ENCODE data around the gene CALM3.

The CALM3 gene

DNA sequence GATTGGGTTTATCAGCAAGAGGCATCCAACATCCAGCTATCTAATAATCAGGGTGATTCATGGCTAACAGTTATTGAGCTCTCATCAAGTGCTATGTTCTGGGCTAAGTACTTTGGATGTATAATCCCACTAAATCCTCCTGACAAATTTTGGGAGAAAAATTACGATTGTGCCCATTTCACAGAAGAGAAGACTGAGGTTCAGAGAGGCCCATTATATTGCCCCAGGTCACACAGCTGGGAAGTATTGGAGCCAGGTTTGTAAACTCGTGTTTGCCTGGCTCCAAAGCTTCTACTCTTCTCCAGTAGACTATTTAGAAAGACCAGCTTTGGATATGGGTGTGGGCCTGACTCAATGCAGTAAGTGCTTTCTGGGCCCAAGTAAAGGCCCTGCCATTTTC is 20.9 kb upstream of the CALM3 start:
- Mint-ChIP-seq H3K27ac (no peak overlapping the region), H3K4me3 (no peak overlapping the region), H3K27me3 (ENCODE audit: low read depth, poor library complexity) (peaks cover 44% of the 10 kb centered on the region), H3K36me3 (ENCODE audit: low read depth) (no peaks in the 10 kb centered on the region), H3K9me3 (peaks cover 7% of the 10 kb centered on the region), H3K4me1 (no peaks in the 10 kb centered on the region)
- DNase-seq: no peak
- TF ChIP-seq, protein P1, sequence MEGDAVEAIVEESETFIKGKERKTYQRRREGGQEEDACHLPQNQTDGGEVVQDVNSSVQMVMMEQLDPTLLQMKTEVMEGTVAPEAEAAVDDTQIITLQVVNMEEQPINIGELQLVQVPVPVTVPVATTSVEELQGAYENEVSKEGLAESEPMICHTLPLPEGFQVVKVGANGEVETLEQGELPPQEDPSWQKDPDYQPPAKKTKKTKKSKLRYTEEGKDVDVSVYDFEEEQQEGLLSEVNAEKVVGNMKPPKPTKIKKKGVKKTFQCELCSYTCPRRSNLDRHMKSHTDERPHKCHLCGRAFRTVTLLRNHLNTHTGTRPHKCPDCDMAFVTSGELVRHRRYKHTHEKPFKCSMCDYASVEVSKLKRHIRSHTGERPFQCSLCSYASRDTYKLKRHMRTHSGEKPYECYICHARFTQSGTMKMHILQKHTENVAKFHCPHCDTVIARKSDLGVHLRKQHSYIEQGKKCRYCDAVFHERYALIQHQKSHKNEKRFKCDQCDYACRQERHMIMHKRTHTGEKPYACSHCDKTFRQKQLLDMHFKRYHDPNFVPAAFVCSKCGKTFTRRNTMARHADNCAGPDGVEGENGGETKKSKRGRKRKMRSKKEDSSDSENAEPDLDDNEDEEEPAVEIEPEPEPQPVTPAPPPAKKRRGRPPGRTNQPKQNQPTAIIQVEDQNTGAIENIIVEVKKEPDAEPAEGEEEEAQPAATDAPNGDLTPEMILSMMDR (IDR thresholded peaks at IDR 0.05): no peak

DNA sequence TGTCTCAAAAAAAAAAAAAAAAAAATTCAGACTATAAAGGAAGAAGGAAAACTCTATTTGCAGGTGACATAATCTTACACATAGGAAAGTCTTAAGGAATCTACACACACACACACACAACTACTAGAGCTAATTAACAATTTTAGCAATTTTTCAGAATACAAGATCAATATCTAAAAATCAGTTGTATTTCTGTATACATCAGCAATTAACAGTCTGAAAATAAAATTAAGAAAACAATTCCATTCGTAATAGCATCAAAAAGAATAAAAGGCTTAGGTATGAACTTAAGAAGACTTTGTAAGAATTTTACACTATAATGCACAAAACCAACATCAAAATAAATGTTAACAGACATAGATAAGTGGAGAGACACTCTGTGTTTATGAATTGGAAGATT is 15.6 kb upstream of the CALM3 start:
- H3K36me3 Mint-ChIP-seq (ENCODE audit: low read depth): no peaks in the 10 kb centered on the region
- no peaks in the 10 kb centered on the region for H3K4me1 Mint-ChIP-seq
- no peak overlapping the region for H3K27ac Mint-ChIP-seq
- peaks cover 7% of the 10 kb centered on the region for H3K9me3 Mint-ChIP-seq
- peaks cover 40% of the 10 kb centered on the region for H3K27me3 Mint-ChIP-seq (ENCODE audit: low read depth, poor library complexity)
- no peak overlapping the region for H3K4me3 Mint-ChIP-seq
- no peak for DNase-seq
- TF ChIP-seq, protein P1 (IDR thresholded peaks at IDR 0.05): no peak

DNA sequence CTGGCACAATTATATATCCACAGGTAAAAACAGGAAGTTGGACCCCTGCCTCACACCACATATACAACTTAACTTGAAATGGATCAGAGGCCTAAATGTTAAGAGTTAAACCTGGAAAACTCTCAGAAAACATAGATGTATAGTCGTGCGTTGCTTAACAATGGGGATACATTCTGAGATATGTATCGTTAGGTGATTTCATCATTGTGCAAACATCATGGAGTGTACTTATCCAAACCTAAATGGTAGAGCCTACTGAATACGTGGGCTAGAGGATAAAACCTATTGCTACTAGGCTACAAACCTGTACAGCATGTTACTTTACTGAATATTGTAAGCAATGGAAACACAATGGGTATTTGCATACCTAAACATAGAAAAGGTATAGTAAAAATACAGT is 14.8 kb upstream of the CALM3 start:
- Mint-ChIP-seq H3K4me3 (no peak overlapping the region), H3K36me3 (ENCODE audit: low read depth) (no peaks in the 10 kb centered on the region), H3K9me3 (peaks cover 7% of the 10 kb centered on the region), H3K27ac (no peak overlapping the region), H3K27me3 (ENCODE audit: low read depth, poor library complexity) (peaks cover 35% of the 10 kb centered on the region), H3K4me1 (no peaks in the 10 kb centered on the region)
- DNase-seq: no peak
- TF ChIP-seq, protein P1 (IDR thresholded peaks at IDR 0.05): no peak

DNA sequence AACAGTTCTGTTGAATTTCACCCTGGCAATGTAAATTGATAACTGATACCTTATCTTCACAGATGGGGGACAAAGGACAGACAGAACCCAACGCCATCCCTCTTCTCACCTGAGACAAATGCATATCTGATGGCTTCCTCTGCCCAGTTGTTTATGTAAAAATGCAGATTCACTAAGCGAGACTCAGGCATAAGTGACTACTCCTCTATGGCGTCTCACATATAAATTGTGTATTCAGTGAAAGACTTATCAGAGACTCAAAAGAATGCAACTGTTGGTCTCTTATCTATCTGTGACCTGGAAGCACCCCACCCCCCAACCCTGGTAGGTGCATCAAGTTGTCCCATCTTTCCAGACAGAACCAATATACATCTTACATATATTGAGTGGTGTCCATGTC is 13.3 kb upstream of the CALM3 start:
- no peaks in the 10 kb centered on the region for H3K36me3 Mint-ChIP-seq (ENCODE audit: low read depth)
- H3K4me3 Mint-ChIP-seq: no peak overlapping the region
- H3K27ac Mint-ChIP-seq: no peak overlapping the region
- no peak for DNase-seq
- H3K4me1 Mint-ChIP-seq: no peaks in the 10 kb centered on the region
- TF ChIP-seq, protein P1 (IDR thresholded peaks at IDR 0.05): no peak
- peaks cover 25% of the 10 kb centered on the region for H3K27me3 Mint-ChIP-seq (ENCODE audit: low read depth, poor library complexity)
- H3K9me3 Mint-ChIP-seq: peaks cover 8% of the 10 kb centered on the region

DNA sequence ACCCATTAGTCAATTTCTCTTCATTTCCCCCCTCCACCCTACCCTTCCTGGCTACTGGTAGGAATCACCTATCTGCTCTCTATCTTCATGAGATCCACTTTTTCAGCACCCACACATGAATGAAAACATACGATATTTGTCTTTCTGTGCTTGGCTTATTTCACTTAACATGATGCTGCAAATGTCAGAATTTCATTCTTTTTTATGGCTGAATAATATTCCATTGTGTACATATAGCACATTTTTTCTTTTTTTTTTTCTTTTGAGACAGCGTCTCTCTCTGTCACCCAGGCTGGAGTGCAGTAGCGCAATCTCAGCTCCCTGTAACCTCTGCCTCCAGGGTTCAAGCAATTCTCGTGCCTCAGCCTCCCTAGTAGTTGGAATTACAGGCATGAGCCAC is 9.9 kb upstream of the CALM3 start:
- no peak overlapping the region for H3K4me3 Mint-ChIP-seq
- TF ChIP-seq, protein P1 (IDR thresholded peaks at IDR 0.05): no peak

DNA sequence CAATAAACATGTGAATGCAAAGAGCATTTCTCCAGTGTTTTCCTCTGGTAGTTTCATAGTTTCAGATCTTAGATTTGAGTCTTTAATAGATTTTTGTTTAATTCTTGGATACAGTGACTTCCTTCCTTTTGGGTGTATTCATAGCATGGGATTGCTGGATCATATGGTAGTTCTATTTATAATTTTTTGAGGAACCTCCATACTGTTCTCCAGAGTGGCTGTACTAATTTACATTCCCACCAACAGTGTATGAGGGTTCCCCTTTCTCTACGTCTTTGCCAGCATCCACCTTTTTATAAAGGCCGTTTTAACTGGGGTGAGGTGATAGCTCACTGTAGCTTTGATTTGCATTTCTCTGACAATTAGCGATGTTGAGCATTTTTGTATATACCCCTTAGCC is 9.3 kb upstream of the CALM3 start:
- Mint-ChIP-seq H3K4me3 (no peak overlapping the region), H3K9me3 (peaks cover 17% of the 10 kb centered on the region), H3K27ac (no peak overlapping the region), H3K4me1 (peaks cover 5% of the 10 kb centered on the region), H3K36me3 (ENCODE audit: low read depth) (no peaks in the 10 kb centered on the region), H3K27me3 (ENCODE audit: low read depth, poor library complexity) (peaks cover 25% of the 10 kb centered on the region)
- TF ChIP-seq, protein P1 (IDR thresholded peaks at IDR 0.05): no peak
- DNase-seq: no peak

More for the DNA sequence above, 9.9 kb upstream of the CALM3 start:
- H3K9me3 Mint-ChIP-seq: peaks cover 12% of the 10 kb centered on the region
- H3K27ac Mint-ChIP-seq: no peak overlapping the region
- no peak for DNase-seq
- H3K36me3 Mint-ChIP-seq (ENCODE audit: low read depth): no peaks in the 10 kb centered on the region
- H3K27me3 Mint-ChIP-seq (ENCODE audit: low read depth, poor library complexity): peaks cover 25% of the 10 kb centered on the region
- H3K4me1 Mint-ChIP-seq: peaks cover 5% of the 10 kb centered on the region

All from nephron progenitor cell (in vitro differentiated cells).